ENCODE data around the gene LRRC3.

Gene LRRC3

GRCh38 chr21:44510508-44511218, 55.4 kb downstream of the LRRC3 start:
- POLR2A ChIA-PET: interaction anchor here (0.5 to 1.4 kb wide), 3 partner anchors 382 to 777 kb away, joined by 3 to 4 read pairs (median 3); partner anchors contain the start of genes POFUT2 and SLX9
- H3K4me3 ChIP-seq (ENCODE audit: low read depth, low read length): peak overlapping the region; percentile 35
- no peaks in the 10 kb centered on the region; the same call in 1 of the 2 replicates for H3K4me1 ChIP-seq (ENCODE audit: control insufficient read depth, insufficient read depth, low read length)
- H3K9me3 ChIP-seq (ENCODE audit: control insufficient read depth, insufficient read depth, low read depth, low read length): no peaks in the 10 kb centered on the region
- H3K36me3 ChIP-seq (ENCODE audit: control insufficient read depth in 2 of 2, insufficient read depth in 1 of 2, low read length in 2 of 2): no peaks in the 10 kb centered on the region
- CTCF ChIA-PET: interaction anchor here (0.6 to 3.7 kb wide), 53 partner anchors 9 to 793 kb away, joined by 3 to 43 read pairs (median 4); partner anchors contain the start of gene UBE2G2
- H3K27ac ChIP-seq (ENCODE audit: extremely low read depth, low read depth, low read length): no peak overlapping the region
- no peak for TF ChIP-seq ZNF433 (tag by site-specific recombination; IDR thresholded peaks at IDR 0.05; ENCODE audit: low read depth)
- TF ChIP-seq ZNF174 (tag by site-specific recombination; IDR thresholded peaks at IDR 0.05): no peak
- TF ChIP-seq SETDB1 (IDR thresholded peaks at IDR 0.05; ENCODE audit: insufficient read length, low read length): no peak
- no peak for TF ChIP-seq ZBTB10 (tag by site-specific recombination; IDR thresholded peaks at IDR 0.05)
- TF ChIP-seq ZNF704 (tag by site-specific recombination; IDR thresholded peaks at IDR 0.05): no peak
- no peak for TF ChIP-seq ZNF175 (tag by site-specific recombination; IDR thresholded peaks at IDR 0.05)
- TF ChIP-seq ZNF2 (tag by site-specific recombination; IDR thresholded peaks at IDR 0.05): peak; percentile 81
- TF ChIP-seq ZBTB17 (tag by site-specific recombination; IDR thresholded peaks at IDR 0.05): peak; percentile 60
- no peak for TF ChIP-seq OSR2 (tag by site-specific recombination; IDR thresholded peaks at IDR 0.05)
- 0 out of 2 replicates have a peak, but pooled peaks have one; percentile 57 for TF ChIP-seq ZSCAN23 (tag by site-specific recombination; IDR thresholded peaks at IDR 0.05)
- peak; percentile 70 for TF ChIP-seq KLF9 (tag by site-specific recombination; IDR thresholded peaks at IDR 0.05; ENCODE audit: low read depth)
- TF ChIP-seq ZNF747 (tag by site-specific recombination; IDR thresholded peaks at IDR 0.05): no peak
- TF ChIP-seq ZFP69B (tag by site-specific recombination; IDR thresholded peaks at IDR 0.05): 0 out of 2 replicates have a peak, but pooled peaks have one; percentile 61
- no peak for TF ChIP-seq IKZF3 (tag by site-specific recombination; IDR thresholded peaks at IDR 0.05)
- TF ChIP-seq ZNF391 (tag by site-specific recombination; IDR thresholded peaks at IDR 0.05; ENCODE audit: borderline replicate concordance, low read depth): no peak
- TF ChIP-seq ZNF18 (tag by site-specific recombination; IDR thresholded peaks at IDR 0.05): no peak
- TF ChIP-seq EGR2 (tag by site-specific recombination; IDR thresholded peaks at IDR 0.05; ENCODE audit: low read depth): peak; percentile 90
- 0 out of 2 replicates have a peak, but pooled peaks have one; percentile 29 for TF ChIP-seq ZNF629 (tag by site-specific recombination; IDR thresholded peaks at IDR 0.05)
- TF ChIP-seq ZNF791 (tag by site-specific recombination; IDR thresholded peaks at IDR 0.05): no peak
- peak; percentile 40; the same call in 1 of the 2 replicates for TF ChIP-seq ZNF76 (tag by site-specific recombination; IDR thresholded peaks at IDR 0.05; ENCODE audit: borderline replicate concordance, low read depth)
- TF ChIP-seq ZNF843 (tag by site-specific recombination; IDR thresholded peaks at IDR 0.05): no peak
- no peak for TF ChIP-seq ZNF776 (tag by site-specific recombination; IDR thresholded peaks at IDR 0.05; ENCODE audit: borderline replicate concordance)
- peak; percentile 12; the same call in 1 of the 2 replicates for TF ChIP-seq ZNF423 (tag by site-specific recombination; IDR thresholded peaks at IDR 0.05)
- no peak for TF ChIP-seq ZNF623 (tag by site-specific recombination; IDR thresholded peaks at IDR 0.05)
- TF ChIP-seq ZNF426 (tag by site-specific recombination; IDR thresholded peaks at IDR 0.05): peak; percentile 8; the same call in 1 of the 2 replicates
- no peak for TF ChIP-seq ZNF670 (tag by site-specific recombination; IDR thresholded peaks at IDR 0.05; ENCODE audit: low read depth)
- peak; percentile 86 for TF ChIP-seq GLIS1 (tag by site-specific recombination; IDR thresholded peaks at IDR 0.05)
- no peak for TF ChIP-seq ZNF621 (tag by site-specific recombination; IDR thresholded peaks at IDR 0.05)
- TF ChIP-seq KLF8 (tag by site-specific recombination; IDR thresholded peaks at IDR 0.05): peak; percentile 45
- no peak for TF ChIP-seq ZNF114 (tag by site-specific recombination; IDR thresholded peaks at IDR 0.05)
- TF ChIP-seq GLI2 (tag by site-specific recombination; IDR thresholded peaks at IDR 0.05; ENCODE audit: borderline replicate concordance, low read depth): no peak
- TF ChIP-seq ZNF692 (tag by site-specific recombination; IDR thresholded peaks at IDR 0.05): peak; percentile 77
- no peak for TF ChIP-seq ZNF155 (tag by site-specific recombination; IDR thresholded peaks at IDR 0.05)

Measured in HEK293 (cell line).